EL (cell line): ENCODE data around the gene KATNAL2.
A peak's percentile ranks its signal among the peaks of the same experiment; 100 is the strongest.
"Not testable (repeated sequence)": the region's sequence is repeated elsewhere in the genome, so short reads cannot be mapped to it uniquely, and the experiment has no call there.

Experiments used
- DNase-seq: peaks from one replicate; pipeline ENCODE4 v3.0.0-alpha.2; 2016

The KATNAL2 gene

DNA sequence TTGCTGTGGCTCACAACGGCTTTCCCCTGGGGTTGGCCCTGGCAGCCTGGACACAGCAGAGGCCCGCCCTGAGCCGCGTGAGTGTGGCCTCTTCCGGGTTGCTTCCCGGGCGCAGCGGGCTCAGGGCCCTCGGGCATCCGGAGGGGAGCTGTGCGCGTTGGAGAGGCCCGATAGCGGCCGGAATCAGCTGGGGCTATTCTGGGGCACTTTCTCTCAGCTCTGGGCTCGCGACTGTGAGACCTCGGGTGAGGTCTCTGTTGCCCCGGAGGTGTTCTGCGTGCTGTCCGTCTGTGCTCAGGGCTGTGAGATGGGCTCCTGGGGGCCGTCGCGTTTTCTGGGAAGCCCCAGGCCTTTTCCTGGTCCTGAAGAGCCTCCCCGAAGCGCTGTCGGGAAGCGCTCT, 117.2 kb downstream of the KATNAL2 start:
- not testable (repeated sequence) for DNase-seq

DNA sequence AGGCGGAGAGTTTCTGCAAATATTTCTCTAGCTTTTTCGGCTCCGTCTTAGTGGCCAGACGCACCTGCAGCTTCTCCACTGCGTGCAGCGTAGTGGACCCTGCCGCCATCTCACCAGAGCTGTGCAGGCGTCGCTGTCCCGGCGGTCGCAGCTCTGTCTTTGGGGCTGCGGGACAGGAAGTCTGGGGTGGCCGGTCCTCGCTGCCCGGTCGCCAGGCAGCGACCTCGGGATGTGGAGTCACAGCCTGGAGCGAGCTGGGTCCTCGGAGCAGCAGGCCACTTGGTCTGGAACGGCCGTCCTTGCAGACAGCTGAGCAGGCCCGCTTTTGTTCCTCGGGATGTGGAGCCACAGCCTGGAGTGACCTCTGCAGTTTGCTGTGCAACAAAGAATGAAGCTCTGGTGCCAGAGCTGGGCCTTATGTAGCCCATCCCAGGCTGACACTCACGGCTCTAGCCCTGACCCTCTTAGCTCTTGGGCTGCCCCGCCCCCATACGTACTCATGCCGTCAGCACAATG, 117.8 kb downstream of the KATNAL2 start, which contains the start of gene ELOA2:
Gene ELOA2 (minus strand): TSS at position 466 of the 516 bp plus-strand sequence. CDS start 357 bp downstream, at position 109.
- no peak for DNase-seq

DNA sequence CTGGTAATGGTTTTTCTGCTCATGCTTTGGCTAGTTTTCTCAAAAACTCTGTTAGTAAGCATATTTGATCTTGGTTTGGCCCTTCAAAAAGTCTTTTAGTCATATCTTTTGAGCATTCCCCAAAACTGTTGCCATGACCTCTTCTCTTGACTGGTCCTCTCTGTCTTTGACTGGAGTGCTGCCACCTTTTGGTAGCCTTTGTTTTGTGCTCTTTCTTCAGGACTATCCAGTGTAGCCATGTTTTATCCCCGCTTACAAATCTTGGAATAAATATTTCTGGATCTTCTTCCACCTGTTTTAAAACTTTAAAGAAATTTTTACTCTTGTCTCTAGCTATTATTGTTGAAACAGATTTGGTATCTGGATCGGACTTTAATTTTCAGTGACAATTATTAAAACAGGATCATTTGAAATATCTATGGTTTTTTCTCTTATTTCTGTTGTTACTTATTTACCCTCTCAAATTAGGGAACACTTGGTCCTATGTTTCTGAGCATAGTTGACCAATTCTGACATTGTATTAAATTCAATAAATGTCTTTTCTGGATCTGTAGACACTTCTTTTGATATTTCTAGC, 119.0 kb downstream of the KATNAL2 start:
- peak; percentile 38 for DNase-seq

DNA sequence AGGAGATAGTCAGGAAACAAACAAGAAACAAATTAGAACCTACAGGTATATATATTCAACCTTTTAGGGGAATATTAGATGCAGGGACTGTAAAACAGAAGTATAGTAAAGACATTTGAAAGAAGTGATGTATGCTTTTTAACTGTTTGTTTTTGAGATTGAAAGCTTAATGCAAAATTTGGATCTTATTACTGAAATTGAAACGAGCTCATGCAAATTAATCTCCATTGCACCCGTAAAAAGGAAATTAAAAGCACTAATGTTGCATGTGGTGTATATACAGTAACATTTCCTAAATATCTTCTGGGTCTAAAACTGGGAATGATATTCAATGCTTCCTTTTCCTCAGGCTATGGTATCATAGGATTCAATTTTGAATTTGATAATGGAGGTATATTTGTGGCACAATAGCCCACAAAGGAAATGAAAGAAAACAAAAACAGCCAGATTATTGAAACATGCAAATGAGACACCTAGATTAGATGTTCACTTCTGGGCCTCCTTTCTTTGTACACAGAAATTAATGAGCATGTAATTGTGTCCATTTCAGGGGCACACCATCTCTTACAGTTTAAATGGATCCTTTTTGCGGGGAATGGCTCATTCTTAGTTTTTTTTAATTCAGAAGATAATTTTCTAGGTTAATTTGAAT, 119.7 kb downstream of the KATNAL2 start:
- DNase-seq = no peak

DNA sequence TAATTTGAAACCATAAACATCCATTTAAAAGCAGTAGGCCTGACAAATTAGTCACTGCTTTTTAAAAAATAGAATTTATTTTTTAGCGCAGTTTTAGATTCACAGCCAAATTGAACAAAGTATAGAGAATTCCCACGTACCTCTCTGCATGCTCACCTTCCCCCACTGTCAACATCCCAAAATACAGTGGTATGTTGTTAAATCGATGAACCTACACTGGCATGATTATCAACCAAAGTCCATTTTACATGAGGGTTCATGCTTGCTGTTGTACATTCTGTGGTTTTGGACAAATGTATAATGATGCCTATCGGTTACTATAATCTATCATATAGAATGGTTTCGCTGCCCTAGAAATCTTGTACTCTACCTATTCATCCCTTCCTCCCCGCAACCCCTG, 123.6 kb downstream of the KATNAL2 start:
- DNase-seq = no peak

DNA sequence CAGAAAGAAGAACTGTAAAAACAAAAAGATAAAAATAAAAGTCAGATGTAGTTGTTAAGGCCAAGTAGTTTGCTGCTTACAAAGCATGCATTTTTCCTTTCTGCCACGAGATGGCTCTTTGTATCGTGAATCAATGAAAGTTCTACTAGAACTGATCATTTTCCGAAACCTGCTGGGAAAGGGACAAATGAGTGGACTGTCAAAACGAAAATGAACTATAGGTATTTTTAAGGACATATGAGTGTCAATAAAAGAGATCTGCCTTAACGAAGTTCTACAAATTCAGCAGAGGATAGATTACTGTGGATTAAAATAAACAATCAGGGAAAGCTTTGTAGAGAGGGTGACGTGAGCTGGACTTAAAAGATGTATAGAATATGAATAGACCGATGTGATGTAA, 133.1 kb downstream of the KATNAL2 start:
- DNase-seq = peak; percentile 42

DNA sequence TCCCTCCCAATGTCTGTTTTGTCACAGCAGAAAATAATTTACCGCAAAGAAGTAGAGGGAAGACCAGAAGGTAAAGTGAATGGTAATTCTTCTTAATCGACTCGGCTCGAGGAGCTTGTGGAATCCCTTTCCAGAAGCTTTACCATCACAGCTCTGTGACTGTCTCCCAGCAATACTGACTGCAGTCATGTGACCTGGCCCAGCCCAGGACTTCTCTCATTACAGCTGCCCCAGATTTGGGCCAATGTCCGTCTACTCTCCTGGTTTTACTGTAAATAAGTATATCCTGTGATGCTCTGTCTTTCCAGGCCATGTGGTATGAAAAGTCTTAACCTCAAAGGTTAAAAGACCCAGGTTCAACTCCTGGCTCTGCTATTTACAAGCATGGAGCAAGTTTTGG, 137.0 kb downstream of the KATNAL2 start:
- no peak for DNase-seq

DNA sequence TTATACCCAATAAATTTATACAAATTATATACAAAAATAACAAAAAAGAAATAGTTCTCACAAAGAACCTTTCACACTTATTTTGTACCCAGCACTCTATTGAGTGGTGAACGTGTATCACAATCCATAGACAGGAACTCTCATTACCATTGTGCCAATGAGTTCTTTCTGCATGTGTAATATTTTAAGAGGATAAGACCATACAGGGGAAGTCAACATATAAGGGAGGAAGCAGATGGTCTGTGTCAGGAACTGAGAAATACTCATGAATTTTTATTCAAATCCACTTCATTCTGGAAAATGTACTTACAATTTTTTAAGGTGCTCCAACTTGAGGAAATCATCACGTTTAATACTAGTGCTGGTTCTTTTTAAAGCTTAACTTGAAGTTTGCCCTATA, 145.1 kb downstream of the KATNAL2 start:
- no peak for DNase-seq

DNA sequence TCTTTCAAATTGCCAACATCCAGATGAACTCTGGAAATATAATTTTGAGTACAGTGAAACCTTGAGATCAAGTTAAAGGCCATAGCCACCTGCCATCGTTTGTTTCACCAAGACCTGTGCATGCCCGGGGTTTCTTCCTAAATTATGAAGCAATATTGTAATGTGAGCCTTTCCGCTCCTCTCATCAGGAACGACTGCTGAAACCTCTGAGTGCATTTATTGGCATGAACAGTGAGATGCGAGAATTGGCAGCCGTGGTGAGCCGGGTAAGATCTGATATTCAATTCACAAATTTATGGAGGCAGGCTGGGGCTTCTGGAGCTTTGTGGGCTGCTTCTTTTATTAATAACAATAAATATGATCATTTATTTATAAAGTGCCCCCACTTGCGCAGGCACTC, 145.7 kb downstream of the KATNAL2 start:
- no peak for DNase-seq

DNA sequence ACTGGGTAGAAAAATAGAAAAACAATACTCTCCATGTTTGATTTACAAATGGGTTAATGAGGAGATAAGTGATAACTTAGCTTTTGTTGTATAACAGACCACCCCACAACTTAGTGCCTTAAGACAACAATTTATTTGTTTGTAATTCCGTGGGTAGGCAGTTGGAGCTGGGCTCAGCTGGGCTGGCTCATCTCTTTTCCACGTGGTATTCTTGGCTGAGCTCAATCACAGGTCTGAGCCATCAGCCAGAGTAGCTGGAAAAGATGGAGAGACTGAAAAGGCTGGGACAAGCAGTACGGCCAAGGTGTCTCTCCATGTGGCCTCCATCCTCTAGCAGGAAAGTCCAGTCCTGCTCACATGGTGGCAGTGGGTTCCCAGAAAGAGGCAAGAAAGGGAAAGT, 150.2 kb downstream of the KATNAL2 start:
- DNase-seq = no peak

DNA sequence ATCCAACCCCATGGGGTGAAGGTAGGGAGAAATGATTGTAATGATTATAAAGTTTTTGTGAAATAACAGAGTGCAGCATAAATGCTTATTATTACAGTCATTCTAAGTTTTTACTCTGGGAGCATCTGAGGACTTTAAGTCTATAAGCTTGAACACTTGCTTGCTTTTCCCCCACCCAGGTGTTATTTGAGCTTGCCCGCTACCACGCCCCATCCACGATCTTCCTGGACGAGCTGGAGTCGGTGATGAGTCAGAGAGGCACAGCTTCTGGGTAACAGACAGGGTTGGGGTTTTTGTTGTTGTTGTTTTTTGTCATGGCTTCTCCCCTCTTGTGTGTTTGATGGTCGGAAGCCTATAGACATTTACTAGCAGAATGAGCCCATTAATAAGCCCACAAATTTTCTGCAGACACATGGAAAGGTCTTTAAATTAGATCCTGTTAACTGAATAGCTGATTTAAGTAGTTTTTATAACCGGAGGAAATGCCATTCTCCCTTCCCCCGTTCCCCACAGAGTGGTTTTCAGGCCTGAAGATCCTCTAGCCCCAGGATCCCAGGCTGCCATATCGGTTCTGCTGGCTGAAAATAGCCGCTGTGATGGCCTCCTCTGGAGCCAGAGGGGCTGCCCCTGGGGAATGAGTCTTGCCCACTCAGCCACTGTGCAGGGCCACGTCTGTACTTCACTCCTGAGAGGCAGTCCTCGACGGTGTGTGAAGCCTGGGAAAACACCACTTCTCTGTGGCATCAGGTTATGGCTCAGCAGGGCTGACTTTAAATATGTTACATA, 157.9 kb downstream of the KATNAL2 start:
- DNase-seq = peak; percentile 30

DNA sequence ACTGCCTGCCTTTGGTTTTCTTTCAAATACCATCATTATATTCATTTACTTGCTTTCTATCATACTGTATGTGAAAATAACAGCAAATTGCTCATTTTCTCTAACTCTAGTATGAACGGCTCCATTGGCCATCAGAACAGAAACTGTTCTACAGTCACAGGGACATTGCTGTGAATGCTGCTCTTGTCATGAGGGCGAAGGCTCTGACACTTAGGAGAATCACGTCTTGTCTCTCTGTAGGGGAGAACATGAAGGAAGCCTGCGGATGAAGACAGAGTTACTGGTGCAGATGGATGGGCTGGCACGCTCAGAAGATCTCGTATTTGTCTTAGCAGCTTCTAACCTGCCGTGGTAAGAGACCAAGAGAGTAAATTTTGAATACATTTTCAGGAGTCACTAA, 159.7 kb downstream of the KATNAL2 start:
- DNase-seq = no peak

DNA sequence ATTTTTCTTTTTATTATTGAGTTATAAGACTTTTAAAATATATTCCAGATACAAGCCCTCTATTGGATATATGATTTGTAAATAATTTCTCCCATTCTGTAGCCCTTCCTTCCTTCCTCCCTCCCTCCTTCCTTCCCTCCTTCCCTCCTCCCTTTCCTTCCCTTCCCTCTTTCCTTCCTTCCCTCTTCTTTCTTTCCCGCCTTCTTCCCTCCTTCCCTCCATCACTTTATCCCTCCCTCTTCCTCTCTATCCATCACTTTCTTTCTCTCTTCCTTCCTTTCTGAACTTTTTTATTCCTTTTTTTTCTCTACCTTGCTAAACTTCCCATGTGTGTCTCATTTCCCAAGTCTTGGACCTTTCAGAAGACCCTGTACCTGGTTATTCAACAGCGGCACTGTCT, 163.5 kb downstream of the KATNAL2 start:
- no peak for DNase-seq

DNA sequence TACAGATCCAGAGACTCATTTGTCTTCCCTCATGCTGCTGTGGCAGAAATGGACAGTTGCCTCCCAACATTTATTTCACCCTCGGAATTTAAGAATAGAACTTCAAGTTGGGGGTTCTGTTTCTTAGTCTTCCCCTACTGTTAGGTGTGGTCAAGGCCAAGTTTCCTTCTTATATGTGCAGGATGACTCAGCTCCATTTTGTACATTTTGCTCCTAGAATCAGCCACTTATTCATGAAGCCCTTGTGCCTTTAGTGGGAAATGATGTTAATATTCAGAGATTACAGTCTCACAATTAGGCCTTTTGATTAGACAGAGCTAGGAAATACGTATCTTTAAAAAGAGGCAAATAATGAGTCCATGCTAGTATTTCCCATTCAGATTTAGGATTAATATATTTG, 164.2 kb downstream of the KATNAL2 start:
- no peak for DNase-seq

DNA sequence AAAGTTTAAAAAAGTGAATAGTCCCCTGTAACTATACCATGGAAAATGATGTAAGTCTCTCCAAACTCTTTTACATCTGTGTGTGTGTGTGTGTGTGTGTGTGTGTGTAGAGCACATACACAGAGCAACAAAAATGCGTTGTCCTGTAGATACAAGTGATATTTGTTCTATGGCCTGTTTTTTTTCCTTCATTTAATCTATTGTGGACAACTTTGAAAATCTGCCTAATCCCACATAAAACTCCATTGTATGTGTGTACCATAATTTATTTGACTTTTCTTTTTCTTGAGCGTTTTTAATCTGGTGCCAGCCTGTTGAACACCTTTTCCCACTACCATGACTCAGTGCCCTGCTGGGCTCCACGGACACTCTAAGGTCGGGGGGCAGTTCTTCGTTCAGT, 170.3 kb downstream of the KATNAL2 start:
- DNase-seq = no peak

DNA sequence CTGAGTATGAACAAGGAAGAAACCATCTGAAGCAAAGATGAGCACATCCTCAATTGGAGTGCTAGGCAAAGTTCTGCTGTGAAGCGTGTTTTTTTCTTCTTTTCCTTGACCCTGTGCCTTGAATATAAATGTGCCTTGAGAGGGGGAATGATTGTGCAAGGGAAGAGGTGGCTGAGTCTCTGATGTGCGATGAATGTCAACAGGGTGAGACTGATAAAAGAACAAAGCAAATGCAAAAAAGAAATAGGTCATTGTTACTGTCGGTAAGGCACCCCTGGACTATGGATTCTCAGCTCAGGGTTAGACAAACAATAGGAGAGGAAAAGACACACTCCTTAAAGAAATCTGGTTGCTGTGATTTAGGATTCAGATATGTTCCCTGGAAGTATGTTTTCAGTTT, 178.4 kb downstream of the KATNAL2 start:
- no peak for DNase-seq

DNA sequence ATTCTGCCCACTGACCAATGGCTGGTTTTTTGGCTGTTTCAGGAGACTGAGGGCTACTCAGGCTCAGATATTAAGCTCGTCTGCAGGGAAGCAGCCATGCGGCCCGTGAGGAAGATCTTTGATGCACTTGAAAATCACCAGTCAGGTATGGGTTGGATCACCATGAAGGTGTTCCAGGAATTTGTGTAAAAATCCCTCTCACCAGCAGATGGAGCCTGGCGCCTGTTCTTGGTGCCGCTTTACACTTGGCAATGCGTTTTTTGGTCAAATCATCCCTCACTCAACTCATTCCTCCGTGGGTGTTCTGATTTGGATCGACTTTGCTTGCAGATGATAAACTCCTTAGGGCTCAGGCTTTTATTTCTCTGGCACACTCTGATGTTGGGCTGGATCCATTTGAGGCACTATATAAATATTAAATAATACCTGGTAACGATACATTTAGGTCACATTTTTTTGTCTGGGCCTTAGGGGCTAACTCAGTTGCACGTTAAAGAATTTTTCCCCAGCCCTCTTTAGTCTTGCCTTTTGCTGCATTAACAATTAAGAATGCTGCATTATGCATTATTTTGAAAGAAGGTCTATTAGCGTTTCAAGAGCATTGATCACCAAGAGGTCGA, 182.9 kb downstream of the KATNAL2 start:
- DNase-seq = peak; percentile 53

DNA sequence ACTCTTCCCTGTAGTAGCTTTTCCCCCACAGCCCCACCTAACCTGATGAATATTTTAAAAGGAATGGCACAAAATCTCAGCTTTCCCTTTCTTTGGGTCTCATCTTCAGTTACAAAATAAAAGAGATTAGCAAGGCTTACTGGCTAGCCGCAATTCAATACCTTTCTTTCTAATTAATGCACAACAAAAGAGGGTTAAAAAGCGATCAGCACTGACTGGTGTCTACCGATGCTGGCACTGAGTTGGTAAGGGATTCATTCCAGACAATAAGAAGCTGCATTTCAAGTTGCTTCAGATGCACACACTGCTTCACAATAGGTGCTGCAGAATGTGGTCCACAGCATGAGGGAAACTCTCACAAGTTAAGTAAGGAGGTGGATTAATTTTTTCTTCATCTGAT, 191.0 kb downstream of the KATNAL2 start:
- no peak for DNase-seq

DNA sequence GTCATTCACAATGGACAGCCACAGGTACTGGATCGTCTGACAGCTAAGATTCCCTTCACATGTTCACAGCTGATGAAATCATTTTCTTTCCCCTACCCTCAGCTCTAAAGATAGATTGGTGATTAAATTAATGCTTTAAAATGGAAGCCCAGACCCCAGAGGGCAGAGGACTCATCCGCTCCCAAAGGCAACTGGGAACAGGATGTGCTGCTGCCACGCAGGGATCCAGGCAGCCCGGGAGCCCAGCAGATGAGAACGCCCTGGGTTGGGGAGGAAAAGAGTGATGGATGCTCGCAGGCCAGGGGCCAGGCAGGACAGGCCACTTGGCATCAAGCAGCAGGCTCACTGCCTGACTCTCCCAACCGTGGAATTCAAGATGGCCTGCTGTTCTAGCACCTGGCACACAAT, 191.6 kb downstream of the KATNAL2 start:
- no peak for DNase-seq

DNA sequence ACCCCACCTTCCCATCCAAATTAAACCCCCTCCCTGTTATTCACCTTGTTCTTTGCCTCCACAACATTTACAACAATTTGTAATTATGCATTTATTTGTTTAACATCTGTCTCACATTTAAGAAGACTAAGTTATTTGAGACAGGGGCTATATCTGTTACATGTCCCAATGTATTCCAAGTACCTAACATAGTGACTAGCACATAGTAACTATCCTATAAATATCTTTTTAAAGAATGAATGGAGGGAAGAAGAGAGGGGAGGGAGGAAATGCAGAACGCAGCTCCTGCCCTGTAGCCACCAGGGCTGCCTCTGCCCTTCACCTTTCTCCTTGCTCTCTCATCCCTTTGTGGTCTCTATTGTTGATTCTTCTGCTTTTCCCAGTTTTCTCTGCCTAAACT, 192.3 kb downstream of the KATNAL2 start:
- no peak for DNase-seq

DNA sequence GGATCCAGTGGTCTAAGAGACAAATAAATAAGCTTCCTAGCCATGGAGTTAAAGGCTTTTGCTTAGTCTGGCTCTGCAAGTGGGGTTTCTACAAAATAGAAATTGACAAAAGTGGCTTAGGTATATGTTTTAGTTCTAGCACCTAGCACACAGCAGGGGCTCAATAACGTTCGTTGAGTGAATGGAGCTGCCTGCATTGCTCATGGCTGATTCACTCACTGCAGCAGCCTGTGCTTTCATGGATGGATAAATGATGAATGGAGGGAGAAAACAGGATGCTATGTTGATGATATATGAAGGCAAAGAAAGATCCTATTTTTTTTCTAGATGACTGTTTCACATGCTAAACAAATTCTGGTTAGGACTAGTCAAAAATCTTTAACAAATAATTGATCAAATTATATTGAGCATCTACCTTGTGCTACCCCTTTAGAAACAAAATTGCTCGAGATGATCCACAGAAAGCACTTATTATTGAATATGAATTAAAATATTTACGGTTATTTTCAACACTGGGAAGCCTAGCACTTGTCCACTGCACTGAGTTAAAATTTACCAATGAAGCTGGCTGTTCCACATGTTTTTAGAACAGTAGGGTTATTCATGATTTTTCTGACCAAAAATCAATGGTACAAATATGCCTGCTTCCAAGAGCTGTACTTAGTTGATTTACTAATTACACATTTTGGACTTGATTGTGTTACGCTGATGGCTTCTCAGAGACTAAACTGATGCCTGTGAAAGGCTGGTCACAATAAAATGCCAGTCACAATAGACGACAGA, 193.3 kb downstream of the KATNAL2 start:
- no peak for DNase-seq

DNA sequence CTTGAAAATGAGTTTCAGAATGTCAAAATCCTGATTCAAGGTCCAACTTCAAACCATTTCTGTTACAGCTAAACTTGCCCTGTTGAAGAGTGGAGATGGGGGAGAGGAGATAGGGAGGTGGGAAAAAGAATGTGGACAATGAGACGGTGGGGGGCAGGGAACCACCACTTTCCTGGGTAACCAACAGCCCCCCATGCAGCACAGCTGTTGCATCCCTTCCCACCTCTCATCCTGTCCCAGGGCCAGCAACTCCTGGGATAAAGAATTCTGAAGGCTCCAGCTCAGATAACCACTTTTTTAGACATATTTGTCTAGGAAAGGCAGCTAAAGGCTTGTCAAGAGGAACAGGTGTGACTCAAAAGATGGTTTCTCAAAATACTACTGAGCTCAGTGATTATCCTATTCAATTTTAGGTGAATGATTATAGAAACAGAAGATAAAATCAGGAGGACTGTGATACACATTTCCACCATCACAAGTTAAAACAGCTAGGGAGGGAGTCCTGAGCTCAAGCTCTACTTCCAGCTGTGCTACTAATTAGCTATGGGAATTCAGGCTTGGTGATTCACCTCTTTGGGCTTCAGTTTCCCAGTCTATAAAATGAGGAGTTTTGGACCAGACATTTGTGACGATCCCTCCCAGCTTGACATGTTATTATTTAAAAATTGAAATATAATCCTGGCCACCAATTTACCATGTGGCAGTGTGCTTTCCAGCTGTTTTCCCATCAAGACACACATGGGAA, 196.6 kb downstream of the KATNAL2 start:
- peak; percentile 40 for DNase-seq
